ENCODE measurements around the gene LRRC27. TPM values are rescaled to one million over a fixed set of nuclear protein-coding genes. Genes with fewer than 3 reads are reported as not detected.
"Not testable (repeated sequence)": the region's sequence is repeated elsewhere in the genome, so short reads cannot be mapped to it uniquely, and the experiment has no call there.

Gene LRRC27
- polyA plus RNA-seq, 1 experiment: 10.5 TPM

DNA sequence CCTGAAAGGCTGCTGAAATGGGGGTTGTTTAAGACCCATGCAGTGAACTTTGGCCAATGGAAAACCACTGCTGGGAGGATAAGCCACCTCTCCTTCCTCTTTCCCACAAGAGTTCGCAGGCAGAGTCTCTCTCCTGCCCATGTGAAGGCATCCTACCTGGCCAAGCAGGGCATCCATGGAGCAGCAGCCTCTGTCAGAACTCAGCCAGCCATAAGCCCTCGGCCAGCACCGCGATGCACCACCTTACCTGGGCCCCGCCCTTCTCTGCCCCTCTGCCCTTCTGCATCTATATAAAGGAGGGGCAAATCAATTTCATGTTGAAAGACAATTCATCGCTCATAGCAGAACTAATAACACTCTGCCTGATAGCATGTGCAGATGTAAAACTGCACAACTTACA lies 18.1 kb upstream of the LRRC27 start:
- H3K27me3 ChIP-seq (ENCODE audit: control insufficient read depth, insufficient read depth, low read length): no peaks in the 10 kb centered on the region
- no peak for DNase-seq (ENCODE audit: low read depth)
- no peak overlapping the region for H3K4me3 ChIP-seq (ENCODE audit: low read depth, low read length)
- TF ChIP-seq, protein P1, sequence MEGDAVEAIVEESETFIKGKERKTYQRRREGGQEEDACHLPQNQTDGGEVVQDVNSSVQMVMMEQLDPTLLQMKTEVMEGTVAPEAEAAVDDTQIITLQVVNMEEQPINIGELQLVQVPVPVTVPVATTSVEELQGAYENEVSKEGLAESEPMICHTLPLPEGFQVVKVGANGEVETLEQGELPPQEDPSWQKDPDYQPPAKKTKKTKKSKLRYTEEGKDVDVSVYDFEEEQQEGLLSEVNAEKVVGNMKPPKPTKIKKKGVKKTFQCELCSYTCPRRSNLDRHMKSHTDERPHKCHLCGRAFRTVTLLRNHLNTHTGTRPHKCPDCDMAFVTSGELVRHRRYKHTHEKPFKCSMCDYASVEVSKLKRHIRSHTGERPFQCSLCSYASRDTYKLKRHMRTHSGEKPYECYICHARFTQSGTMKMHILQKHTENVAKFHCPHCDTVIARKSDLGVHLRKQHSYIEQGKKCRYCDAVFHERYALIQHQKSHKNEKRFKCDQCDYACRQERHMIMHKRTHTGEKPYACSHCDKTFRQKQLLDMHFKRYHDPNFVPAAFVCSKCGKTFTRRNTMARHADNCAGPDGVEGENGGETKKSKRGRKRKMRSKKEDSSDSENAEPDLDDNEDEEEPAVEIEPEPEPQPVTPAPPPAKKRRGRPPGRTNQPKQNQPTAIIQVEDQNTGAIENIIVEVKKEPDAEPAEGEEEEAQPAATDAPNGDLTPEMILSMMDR (IDR thresholded peaks at IDR 0.05; ENCODE audit: insufficient read depth, low read depth, low read length): no peak
- POLR2A ChIA-PET: no interaction called here
- CTCF ChIA-PET: interaction anchor here (0.7 kb wide), 1 partner anchor 15 kb away, joined by 3 read pairs; no protein-coding TSS in a partner anchor
- H3K36me3 ChIP-seq (ENCODE audit: control insufficient read depth, insufficient read depth, low read length): no peaks in the 10 kb centered on the region

DNA sequence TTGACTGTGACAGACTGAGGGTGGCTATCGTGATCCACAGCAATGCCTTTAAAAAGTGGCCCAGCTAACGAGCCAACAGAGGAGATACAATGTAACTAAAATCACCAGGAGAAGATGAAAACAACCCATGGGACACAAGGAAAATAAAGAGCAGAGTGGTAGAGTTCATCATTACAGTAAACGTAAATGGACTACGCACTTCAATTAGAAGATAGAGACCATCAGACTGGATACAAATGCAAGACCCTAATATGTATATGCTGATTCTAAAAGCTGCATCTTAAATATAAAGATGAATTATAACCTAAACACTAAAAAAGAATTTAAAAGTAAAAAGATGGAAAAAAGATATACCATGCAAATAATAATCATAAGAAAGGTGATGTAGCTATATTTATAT lies 17.7 kb upstream of the LRRC27 start:
- Histone ChIP-seq H3K27me3 (ENCODE audit: control insufficient read depth, insufficient read depth, low read length) (no peaks in the 10 kb centered on the region), H3K36me3 (ENCODE audit: control insufficient read depth, insufficient read depth, low read length) (no peaks in the 10 kb centered on the region), H3K4me3 (ENCODE audit: low read depth, low read length) (no peak overlapping the region)
- POLR2A ChIA-PET: no interaction called here
- CTCF ChIA-PET: interaction anchor here (0.7 kb wide), 1 partner anchor 16 kb away, joined by 3 read pairs; no protein-coding TSS in a partner anchor
- TF ChIP-seq, protein P1 (IDR thresholded peaks at IDR 0.05; ENCODE audit: insufficient read depth, low read depth, low read length): no peak
- DNase-seq (ENCODE audit: low read depth): no peak

DNA sequence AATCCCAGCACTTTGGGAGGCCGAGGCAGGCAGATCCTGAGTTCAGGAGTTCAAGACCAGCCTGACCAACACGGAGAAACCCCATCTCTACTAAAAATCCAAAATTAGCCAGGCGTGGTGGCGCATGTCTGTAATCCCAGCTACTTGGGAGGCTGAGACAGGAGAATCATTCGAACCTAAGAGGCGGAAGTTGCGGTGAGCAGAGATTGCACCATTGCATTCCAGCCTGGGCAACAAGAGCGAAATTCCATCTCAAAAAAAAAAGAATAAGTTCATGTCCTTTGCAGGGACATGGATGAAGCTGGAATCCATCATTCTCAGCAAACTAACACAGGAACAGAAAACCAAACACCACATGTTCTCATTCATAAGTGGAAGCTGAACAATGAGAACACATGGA lies 17.1 kb upstream of the LRRC27 start:
- H3K4me3 ChIP-seq (ENCODE audit: low read depth, low read length); CTCF ChIA-PET; H3K27me3 ChIP-seq (ENCODE audit: control insufficient read depth, insufficient read depth, low read length); DNase-seq (ENCODE audit: low read depth); H3K36me3 ChIP-seq (ENCODE audit: control insufficient read depth, insufficient read depth, low read length): not testable (repeated sequence)
- POLR2A ChIA-PET: interaction anchor here (0.6 kb wide), 1 partner anchor 14 kb away, joined by 3 read pairs; no protein-coding TSS in a partner anchor

DNA sequence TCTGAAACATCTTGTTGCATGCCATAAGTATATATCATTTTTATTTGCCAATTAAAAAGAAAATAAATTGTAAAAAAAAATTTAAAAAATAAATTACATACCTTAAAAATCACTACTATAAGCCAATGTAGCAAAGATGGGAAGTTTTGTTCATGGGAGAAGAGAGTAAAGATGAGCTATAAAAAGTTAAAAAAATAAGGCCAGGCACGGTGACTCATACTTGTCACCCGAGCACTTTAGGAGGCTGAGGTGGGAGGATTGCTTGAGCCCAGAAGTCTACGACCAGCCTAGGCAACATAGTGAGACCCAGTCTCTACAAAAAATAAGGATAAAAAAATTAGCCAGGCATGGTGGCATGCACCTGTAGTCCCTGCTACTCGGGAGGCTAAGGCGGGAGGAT lies 15.9 kb upstream of the LRRC27 start:
- H3K27me3 ChIP-seq (ENCODE audit: control insufficient read depth, insufficient read depth, low read length): no peaks in the 10 kb centered on the region
- no peak overlapping the region for H3K4me3 ChIP-seq (ENCODE audit: low read depth, low read length)
- H3K36me3 ChIP-seq (ENCODE audit: control insufficient read depth, insufficient read depth, low read length): no peaks in the 10 kb centered on the region
- ChIA-PET POLR2A (no interaction called here), CTCF (no interaction called here)
- TF ChIP-seq, protein P1 (IDR thresholded peaks at IDR 0.05; ENCODE audit: insufficient read depth, low read depth, low read length): no peak
- no peak for DNase-seq (ENCODE audit: low read depth)

DNA sequence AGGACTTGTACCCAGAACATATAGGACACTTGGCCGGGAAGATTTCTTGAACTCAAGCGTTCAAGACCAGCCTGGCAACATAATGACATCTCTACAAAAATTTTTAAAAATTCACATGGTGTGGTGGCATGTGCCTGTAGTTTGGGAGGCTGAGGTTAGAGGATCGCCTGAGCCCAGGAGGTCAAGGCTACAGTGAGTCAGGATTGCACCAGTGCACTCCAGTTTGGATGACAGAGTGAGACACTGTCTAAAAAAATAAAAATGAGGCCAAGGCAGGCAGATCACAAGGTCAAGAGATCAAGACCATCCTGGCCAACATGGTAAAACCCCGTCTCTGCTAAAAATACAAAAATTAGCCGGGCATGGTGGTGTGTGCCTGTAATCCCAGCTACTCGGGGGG lies 14.5 kb upstream of the LRRC27 start:
- CTCF ChIA-PET: interaction anchor here (0.7 to 0.8 kb wide), 2 partner anchors 84 to 100 kb away, joined by 3 read pairs; no protein-coding TSS in a partner anchor
- POLR2A ChIA-PET; DNase-seq (ENCODE audit: low read depth); H3K27me3 ChIP-seq (ENCODE audit: control insufficient read depth, insufficient read depth, low read length); H3K36me3 ChIP-seq (ENCODE audit: control insufficient read depth, insufficient read depth, low read length); H3K4me3 ChIP-seq (ENCODE audit: low read depth, low read length): not testable (repeated sequence)

DNA sequence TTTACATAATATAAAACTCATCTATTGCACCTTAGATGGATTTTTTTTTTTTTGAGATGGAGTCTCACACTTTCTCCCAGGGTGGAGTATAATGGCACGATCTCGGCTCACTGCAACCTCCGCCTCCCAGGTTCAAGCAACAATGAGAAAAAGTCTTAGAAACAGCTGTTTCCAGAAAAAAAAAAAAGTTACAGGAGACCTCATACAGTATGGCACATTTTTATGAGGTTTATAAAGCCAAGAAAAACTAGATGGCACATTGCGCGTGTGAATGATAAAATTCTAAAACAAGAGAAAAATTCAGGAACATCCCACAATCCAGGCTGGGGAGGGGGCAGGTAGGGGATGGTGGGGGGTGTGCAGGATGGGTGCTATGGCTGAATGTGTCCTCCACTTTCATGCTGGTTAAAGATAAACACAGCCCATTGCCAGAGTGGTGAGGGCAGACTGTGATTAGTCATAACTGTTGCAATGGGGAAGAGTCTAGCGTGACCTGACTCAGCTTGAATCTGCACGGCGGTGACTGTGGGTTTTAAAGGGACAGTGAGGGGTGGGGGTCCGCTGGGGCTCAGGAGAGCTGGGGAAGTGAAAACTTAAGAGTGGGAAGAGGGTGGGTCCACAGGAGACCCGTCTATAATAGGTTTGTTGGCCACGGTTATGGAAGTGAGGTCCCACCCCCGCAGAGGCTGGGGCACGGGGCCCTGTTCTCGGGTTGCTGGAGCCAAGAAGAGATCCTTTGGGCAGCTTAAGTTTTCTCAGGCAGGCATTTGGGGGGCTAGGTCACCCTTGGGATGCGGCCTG lies 11.9 kb upstream of the LRRC27 start:
- CTCF ChIA-PET: no interaction called here
- no peaks in the 10 kb centered on the region for H3K27me3 ChIP-seq (ENCODE audit: control insufficient read depth, insufficient read depth, low read length)
- H3K36me3 ChIP-seq (ENCODE audit: control insufficient read depth, insufficient read depth, low read length): no peaks in the 10 kb centered on the region; the same call in 1 of the 2 replicates
- POLR2A ChIA-PET: interaction anchor here (0.6 to 0.9 kb wide), 2 partner anchors 12 to 226 kb away, joined by 3 to 7 read pairs; partner anchors contain the start of gene STK32C
- H3K4me3 ChIP-seq (ENCODE audit: low read depth, low read length): no peak overlapping the region
- peak; percentile 68 for DNase-seq (ENCODE audit: low read depth)
- TF ChIP-seq, protein P1 (IDR thresholded peaks at IDR 0.05; ENCODE audit: insufficient read depth, low read depth, low read length): no peak
